K562 (cell line): ENCODE results near the gene MLLT1. TPM values are rescaled to one million over a fixed set of nuclear protein-coding genes. Genes with fewer than 3 reads are reported as not detected.

ENCODE experiments used
- ATAC-seq: fragments of 200-7000 bp; cut with Tn5 transposase; 3 replicates; pipeline ENCODE4 v1.9.1; 2020; ENCODE audit warnings: moderate library complexity
- BruUV-seq: library from RNA; stranded (reverse); fragments of 400-500 nt; replicated peaks from 2 replicates; lab custom pipeline; 2021; lab: Mats Ljungman, UMichigan
- CTCF ChIA-PET: fragments of 300-600 bp; formaldehyde crosslinking; extraction: SDS; loops from one replicate; lab custom pipeline; 2021; ENCODE audit warnings: low intra/inter-chr PET ratio; lab: Yijun Ruan, JAX
- POLR2A ChIA-PET: fragments of 300-600, 350-650 bp; sonication (Branson Sonifier 250); formaldehyde crosslinking; extraction: SDS; loops from one replicate; lab custom pipeline; 2021; ENCODE audit warnings: antibody characterized with exemption, inconsistent platforms; lab: Yijun Ruan, JAX
- DNase-seq, 4 experiments: peaks; one replicate each; pipeline versions ENCODE4 v3.0.0 to v3.0.0-alpha.2; 2011 to 2018; ENCODE audit warnings: low spot score in 3 of 4, mixed read lengths in 3 of 4; ENCODE audit errors: extremely low read depth in 1 of 4
- FAIRE-seq: peaks from 2 replicates; lab custom pipeline; 2011; peaks lifted over from hg19 to GRCh38; lab: Jason Lieb, UNC
- H2AFZ ChIP-seq: 2 replicates; pipeline ENCODE4 v1.6.0; 2011; ENCODE audit warnings: low read depth, low read length, control low read depth, inconsistent platforms
- H3K27ac ChIP-seq: fragments of 200-600 bp; 3 replicates; pipeline ENCODE4 v1.8.0; 2011; ENCODE audit warnings: low read depth, mild to moderate bottlenecking, control low read depth, inconsistent platforms, low read length, moderate library complexity, mixed read lengths; ENCODE audit errors: extremely low read depth
- H3K27me3 ChIP-seq, 2 experiments: fragments of 300-600 bp in 1 of 2; 2 replicates in 1 of 2; 3 replicates in 1 of 2; pipeline versions ENCODE4 v1.6.0 to v1.8.0; 2011; ENCODE audit warnings: inconsistent platforms in 2 of 2, low read length in 2 of 2, mild to moderate bottlenecking in 1 of 2, mixed read lengths in 1 of 2, moderate library complexity in 1 of 2; ENCODE audit not compliant: control insufficient read depth in 2 of 2, insufficient read depth in 2 of 2
- H3K36me3 ChIP-seq: fragments of 300-600 bp; 3 replicates; pipeline ENCODE4 v1.8.0; 2011; ENCODE audit warnings: mild to moderate bottlenecking, low read length, inconsistent platforms; ENCODE audit not compliant: control insufficient read depth, insufficient read depth
- H3K4me1 ChIP-seq, 2 experiments: fragments of 200-600 bp in 1 of 2; replicated peaks in 1 of 2; 2 replicates in 1 of 2; 3 replicates in 1 of 2; pipeline versions ENCODE4 v1.5.1 to v1.8.0; 2011; ENCODE audit warnings: inconsistent platforms in 2 of 2, low read length in 2 of 2, mild to moderate bottlenecking in 1 of 2, mixed read lengths in 1 of 2, moderate library complexity in 1 of 2; ENCODE audit not compliant: control insufficient read depth in 2 of 2, insufficient read depth in 2 of 2
- H3K4me2 ChIP-seq: 2 replicates; pipeline ENCODE4 v1.6.1; 2011; ENCODE audit warnings: low read length, control low read depth, inconsistent platforms, mixed read lengths; ENCODE audit not compliant: insufficient read depth
- H3K4me3 ChIP-seq: fragments of 200-600 bp; sonication (generic), shearing (Covaris generic); 2 replicates; pipeline ENCODE4 v1.5.1; 2016; ENCODE audit warnings: control low read depth, inconsistent platforms
- H3K79me2 ChIP-seq: fragments of 200-600 bp; 3 replicates; pipeline ENCODE4 v1.8.0; 2011; ENCODE audit warnings: low read length, inconsistent platforms; ENCODE audit not compliant: control insufficient read depth, insufficient read depth
- H3K9ac ChIP-seq, 2 experiments: 2 replicates each; pipeline versions ENCODE4 v1.6.0 to v1.6.1; 2011; ENCODE audit warnings: low read depth in 2 of 2, low read length in 2 of 2, control low read depth in 1 of 2, inconsistent platforms in 1 of 2, mild to moderate bottlenecking in 1 of 2, mixed read lengths in 1 of 2; ENCODE audit not compliant: insufficient read depth in 1 of 2
- H3K9me1 ChIP-seq: one replicate; pipeline ENCODE4 v1.6.0; 2011; ENCODE audit warnings: inconsistent platforms, mild to moderate bottlenecking, low read length, moderate library complexity; ENCODE audit not compliant: control insufficient read depth, insufficient read depth
- H3K9me3 ChIP-seq: replicated peaks from 2 replicates; pipeline ENCODE4 v1.5.1; 2011; ENCODE audit warnings: low read depth, low read length, inconsistent platforms; ENCODE audit not compliant: control insufficient read depth, insufficient read depth
- H4K20me1 ChIP-seq: replicated peaks from 2 replicates; pipeline ENCODE4 v1.6.1; 2011; ENCODE audit warnings: low read length, inconsistent platforms, mixed read lengths; ENCODE audit not compliant: control insufficient read depth, insufficient read depth
- ARNT ChIP-seq, 2 experiments: fragments of 450-650 bp; IDR thresholded peaks; 2 replicates each; pipeline ENCODE4 v1.6.1; 2016; ENCODE audit warnings: mild to moderate bottlenecking in 1 of 2
- EWSR1 ChIP-seq: fragments of 450-650 bp; IDR thresholded peaks from 2 replicates; pipeline ENCODE4 v1.6.1; 2018; ENCODE audit warnings: borderline replicate concordance, mild to moderate bottlenecking, low read depth, moderate library complexity; ENCODE audit not compliant: partially characterized antibody
- KAT8 ChIP-seq: fragments of 450-650 bp; IDR thresholded peaks from 2 replicates; pipeline ENCODE4 v1.6.1; 2016; ENCODE audit warnings: low read depth, mild to moderate bottlenecking
- MTA1 ChIP-seq: fragments of 450-650 bp; IDR thresholded peaks from 2 replicates; pipeline ENCODE4 v1.6.1; 2017; ENCODE audit warnings: borderline replicate concordance
- NFE2 ChIP-seq: IDR thresholded peaks from 2 replicates; pipeline ENCODE4 v1.6.1; 2014; ENCODE audit warnings: antibody characterized with exemption, low read depth
- ZNF24 ChIP-seq: fragments of 450-650 bp; IDR thresholded peaks from 2 replicates; pipeline ENCODE4 v1.6.1; 2016
- ZNF584 ChIP-seq: fragments of 200-800 bp; sonication (Bioruptor generic); IDR thresholded peaks from 2 replicates; pipeline ENCODE4 v1.6.1; 2016; ENCODE audit warnings: low read depth, mild to moderate bottlenecking, missing genetic modification characterization, missing compliant biosample characterization
- WGBS: fragments of 100-300 bp; shearing (Covaris generic); methylation state at CpG from one replicate; pipeline ENCODE4 v1.1.6; 2016; ENCODE audit warnings: low coverage, mixed read lengths; ENCODE audit not compliant: insufficient coverage; ENCODE audit errors: missing lambda C conversion rate; 5-methylcytosine and 5-hydroxymethylcytosine counted together
- in situ Hi-C: fragments of 300-500 bp; cut with MboI; formaldehyde crosslinking; loops from 4 replicates; pipeline ENCODE4 v1.15.0; 2018; ENCODE audit warnings: inconsistent platforms, mixed read lengths
- intact Hi-C: fragments of 100-400 bp; cut with micrococcal nuclease; formaldehyde crosslinking; loops from 2 replicates; pipeline ENCODE4 v1.14.2; 2022
- polyA plus RNA-seq, 8 experiments: library from polyadenylated mRNA; depleted of rRNA in 4 of 8; stranded (reverse) in 5 of 8; unstranded in 3 of 8; fragments of >200 nt; fragmentation: Nextera tagmentation in 2 of 8; fragmentation: Illumina TruSeq in 1 of 8; extraction: Ambion mirVana in 2 of 8; extraction: Trizol in 1 of 8; gene quantifications; 2 replicates each; pipeline versions ENCODE4 v1.2.1 to v1.2.3, GENCODE V29; 2011 to 2014; ENCODE audit warnings: inconsistent platforms in 1 of 8, missing spikeins in 1 of 8
- total RNA-seq, 7 experiments: library from RNA; depleted of rRNA in 6 of 7; stranded (reverse); fragments of >200 nt in 6 of 7; fragmentation: Illumina TruSeq in 2 of 7; extraction: Trizol in 2 of 7; gene quantifications; 2 replicates each; pipeline versions ENCODE4 v1.2.1 to v1.2.3, GENCODE V29; 2011 to 2021; ENCODE audit warnings: low replicate concordance in 1 of 7

The MLLT1 gene
- total and polyA plus RNA-seq, 9 of the 15 experiments (the other 6 are each of a cell fraction or from before 2014, with no cell fraction given), result 0.23 to 63.5 (median 15.4) TPM

- DNase-seq (no peak), ATAC-seq (no peak), FAIRE-seq (no peak)
- Histone ChIP-seq H3K9ac (0 out of 4 replicates have a peak overlapping the region, but pooled peaks of 1 of the 2 experiments have one; percentile 23), H3K27me3 (no peaks in the 10 kb centered on the region), H3K79me2 (peaks cover 91% of the 10 kb centered on the region), H3K4me1 (peaks cover 35 to 53% of the 10 kb centered on the region in 2 experiments), H3K9me1 (peaks cover 5% of the 10 kb centered on the region), H3K4me2 (no peak overlapping the region), H4K20me1 (peaks cover 27% of the 10 kb centered on the region; the same call in 1 of the 2 replicates), H3K4me3 (no peak overlapping the region), H3K9me3 (no peaks in the 10 kb centered on the region), H3K27ac (no peak overlapping the region), H3K36me3 (peaks cover 53% of the 10 kb centered on the region), H2AFZ (no peak overlapping the region)
- intact Hi-C loops (no loop called here), in situ Hi-C loops (no loop called here)
- POLR2A ChIA-PET, result no interaction called here
- no TSS peak for BruUV-seq
- WGBS, result 93% methylated on average over 21 of the region's 33 CpGs
- CTCF ChIA-PET, result no interaction called here
- TF ChIP-seq MTA1, result no peak
- TF ChIP-seq EWSR1, result no peak
- TF ChIP-seq ZNF584 (CRISPR knock-in tag), result no peak
- TF ChIP-seq ZNF24, result no peak
- TF ChIP-seq NFE2, result no peak
- TF ChIP-seq ARNT (IDR thresholded peaks at IDR 0.05), result no peak
- TF ChIP-seq KAT8, result no peak
These were observed 10.5 kb downstream of the MLLT1 start for GRCh38 chr19:6269101-6269886.
